NCI-H2227 treated with DMSO at 0.1 percent for 48 hours (cell line): ENCODE measurements around the gene STARD8.
"Not testable (repeated sequence)": the region's sequence is repeated elsewhere in the genome, so short reads cannot be mapped to it uniquely, and the experiment has no call there.

Experiments
- DNase-seq: peaks from one replicate; lab custom pipeline; 2025; lab: John Stamatoyannopoulos, UW

The STARD8 gene

GRCh38 chrX:68719181-68719903 lies 71.9 kb downstream of the STARD8 start:
- no peak for DNase-seq

- DNase-seq: no peak
Measured at GRCh38 chrX:68719904-68720614, 72.6 kb downstream of the STARD8 start.

- DNase-seq: no peak
Measured at GRCh38 chrX:68720851-68721250, 73.4 kb downstream of the STARD8 start.

- no peak for DNase-seq
Measured at GRCh38 chrX:68721546-68721945, 74.1 kb downstream of the STARD8 start.

GRCh38 chrX:68721991-68722860 lies 74.8 kb downstream of the STARD8 start:
- no peak for DNase-seq

- no peak for DNase-seq
Measured at GRCh38 chrX:68723491-68724155, 76.2 kb downstream of the STARD8 start.

- no peak for DNase-seq
Measured at GRCh38 chrX:68724531-68725020, 77.1 kb downstream of the STARD8 start.

- DNase-seq: no peak
Measured at GRCh38 chrX:68725756-68726365, 78.4 kb downstream of the STARD8 start.

- DNase-seq: no peak
Measured at GRCh38 chrX:68726366-68726765, 78.9 kb downstream of the STARD8 start.

- DNase-seq: no peak
Measured at GRCh38 chrX:68727696-68728095, 80.2 kb downstream of the STARD8 start.

GRCh38 chrX:68728186-68728585 lies 80.7 kb downstream of the STARD8 start:
- no peak for DNase-seq

- no peak for DNase-seq
Measured at GRCh38 chrX:68731254-68731653, 83.8 kb downstream of the STARD8 start.

- DNase-seq: peak; percentile 19
Measured at GRCh38 chrX:68732906-68733493, 85.5 kb downstream of the STARD8 start.

GRCh38 chrX:68735266-68735665 lies 87.8 kb downstream of the STARD8 start:
- DNase-seq: no peak

GRCh38 chrX:68741864-68742263 lies 94.4 kb downstream of the STARD8 start:
- not testable (repeated sequence) for DNase-seq

- DNase-seq: no peak
Measured at GRCh38 chrX:68743754-68744153, 96.3 kb downstream of the STARD8 start.

- DNase-seq: no peak
Measured at GRCh38 chrX:68746988-68747387, 99.5 kb downstream of the STARD8 start.

GRCh38 chrX:68748030-68748429 lies 100.6 kb downstream of the STARD8 start:
- no peak for DNase-seq

- no peak for DNase-seq
Measured at GRCh38 chrX:68749426-68749825, 102.0 kb downstream of the STARD8 start.

- DNase-seq: no peak
Measured at GRCh38 chrX:68750316-68750715, 102.8 kb downstream of the STARD8 start.

- DNase-seq: no peak
Measured at GRCh38 chrX:68751372-68751771, 103.9 kb downstream of the STARD8 start.
